Adipose tissue (tissue), 3 donors: ENCODE results near the gene PPP6R1. TPM values are rescaled to one million over a fixed set of nuclear protein-coding genes. Genes with fewer than 3 reads are reported as not detected.

Experiments used
- H3K27ac ChIP-seq: one replicate; pipeline ENCODE4 v1.5.1; 2013; ENCODE audit warnings: low read depth, low read length
- WGBS, 3 donors: extraction: QIAGEN DNeasy Blood & Tissue Kit; methylation state at CpG; one replicate each; pipeline ENCODE4 v1.1.7; 2013; 5-methylcytosine and 5-hydroxymethylcytosine counted together
- polyA plus RNA-seq, 3 donors: library from polyadenylated mRNA; stranded (reverse); fragments of 200-250 nt; gene quantifications; one replicate each; pipeline ENCODE4 v1.2.3, GENCODE V29; 2013
- donor health status: healthy with polysubstance abuse.
- donor health status: Bipolar disorder and iron deficiency.
- donor health status: healthy.

Gene PPP6R1
- polyA plus RNA-seq: 10 to 100 TPM; 12.9 to 31.3 (median 27.6) TPM

GRCh38 chr19:55258828-55259539 is at the start of gene PPP6R1:
TSS of gene PPP6R1 (minus strand) at chr19:55259017. CDS start at chr19:55247103, 11,914 bp downstream.
- H3K27ac ChIP-seq: no peak within 1 kb of the TSS
- 0% methylated on average over 70 to 76 of the region's 76 CpGs for WGBS, 3 donors

- H3K27ac ChIP-seq: no peak overlapping the region
- 82 to 96% (median 92%) methylated on average over 8 to 11 of the region's 11 CpGs for WGBS, 3 donors
Measured at GRCh38 chr19:55308281-55308680, 49.5 kb upstream of the PPP6R1 start.

GRCh38 chr19:55306712-55307111 is 47.9 kb upstream of the PPP6R1 start:
- no peak overlapping the region for H3K27ac ChIP-seq
- 72 to 88% (median 78%) methylated on average over 3 of the region's 3 CpGs for WGBS, 3 donors

GRCh38 chr19:55305983-55306562 is 47.3 kb upstream of the PPP6R1 start:
- 85 to 89% (median 88%) methylated on average over 17 of the region's 17 CpGs for WGBS, 3 donors
- no peak overlapping the region for H3K27ac ChIP-seq

- 74 to 86% (median 74%) methylated on average over 9 of the region's 9 CpGs for WGBS, 3 donors
- H3K27ac ChIP-seq: no peak overlapping the region
Measured at GRCh38 chr19:55305491-55305890, 46.7 kb upstream of the PPP6R1 start.

- H3K27ac ChIP-seq: no peak overlapping the region
- 78 to 82% (median 79%) methylated on average over 14 of the region's 14 CpGs for WGBS, 3 donors
Measured at GRCh38 chr19:55304980-55305379, 46.2 kb upstream of the PPP6R1 start.

GRCh38 chr19:55304279-55304978 is 45.6 kb upstream of the PPP6R1 start:
- WGBS, 3 donors: 86 to 92% (median 90%) methylated on average over 32 to 39 of the region's 39 CpGs
- no peak overlapping the region for H3K27ac ChIP-seq

GRCh38 chr19:55303477-55303876 is 44.7 kb upstream of the PPP6R1 start:
- WGBS, 3 donors: 87 to 92% (median 88%) methylated on average over 11 of the region's 11 CpGs

GRCh38 chr19:55302318-55302703 is 43.5 kb upstream of the PPP6R1 start:
- WGBS, 3 donors: 63 to 73% (median 67%) methylated on average over 11 to 12 of the region's 12 CpGs
- no peak overlapping the region for H3K27ac ChIP-seq

More at GRCh38 chr19:55303477-55303876, 44.7 kb upstream of the PPP6R1 start:
- H3K27ac ChIP-seq: no peak overlapping the region

GRCh38 chr19:55301459-55302317 is 42.9 kb upstream of the PPP6R1 start:
- WGBS, 3 donors: 10 to 13% (median 11%) methylated on average over 41 to 42 of the region's 42 CpGs
- no peak overlapping the region for H3K27ac ChIP-seq

GRCh38 chr19:55300886-55301458 is 42.2 kb upstream of the PPP6R1 start:
- WGBS, 3 donors: 69 to 74% (median 70%) methylated on average over 15 of the region's 15 CpGs
- no peak overlapping the region for H3K27ac ChIP-seq

- no peak overlapping the region for H3K27ac ChIP-seq
- WGBS, 3 donors: 88 to 90% (median 89%) methylated on average over 10 of the region's 10 CpGs
Measured at GRCh38 chr19:55299991-55300390, 41.2 kb upstream of the PPP6R1 start.

- 85 to 93% (median 87%) methylated on average over 9 to 10 of the region's 10 CpGs for WGBS, 3 donors
- H3K27ac ChIP-seq: no peak overlapping the region
Measured at GRCh38 chr19:55297267-55297666, 38.5 kb upstream of the PPP6R1 start.

- no peak overlapping the region for H3K27ac ChIP-seq
- 93 to 95% (median 94%) methylated on average over 9 of the region's 9 CpGs for WGBS, 3 donors
Measured at GRCh38 chr19:55289117-55289796, 30.4 kb upstream of the PPP6R1 start.

- WGBS, 3 donors: 88 to 94% (median 91%) methylated on average over 21 of the region's 21 CpGs
- no peak overlapping the region for H3K27ac ChIP-seq
Measured at GRCh38 chr19:55287361-55288079, 28.7 kb upstream of the PPP6R1 start.

GRCh38 chr19:55285229-55285890 is 26.5 kb upstream of the PPP6R1 start:
- H3K27ac ChIP-seq: no peak overlapping the region
- 38 to 55% (median 51%) methylated on average over 18 of the region's 18 CpGs for WGBS, 3 donors
